ENCODE results near the gene TIMP1. TPM values are rescaled to one million over a fixed set of nuclear protein-coding genes. Genes with fewer than 3 reads are reported as not detected.
A peak's percentile ranks its signal among the peaks of the same experiment; 100 is the strongest.

The TIMP1 gene
- total RNA-seq, 1 donor: 834 TPM

GRCh38 chrX:47573341-47574075 is 8.7 kb upstream of the TIMP1 start:
- peak; percentile 76 for DNase-seq (ENCODE audit: low read depth)
- TF ChIP-seq CTCF (IDR thresholded peaks at IDR 0.05; ENCODE audit: insufficient read depth, low read length): no peak
- H3K4me3 ChIP-seq (ENCODE audit: low read depth, low read length): peak overlapping the region; percentile 9

- DNase-seq (ENCODE audit: low read depth): no peak
- TF ChIP-seq CTCF (IDR thresholded peaks at IDR 0.05; ENCODE audit: insufficient read depth, low read length): no peak
- H3K4me3 ChIP-seq (ENCODE audit: low read depth, low read length): no peak overlapping the region
These were observed 8.1 kb upstream of the TIMP1 start for GRCh38 chrX:47574076-47574546.

- TF ChIP-seq CTCF (IDR thresholded peaks at IDR 0.05; ENCODE audit: insufficient read depth, low read length): no peak
These were observed 7.5 kb upstream of the TIMP1 start for GRCh38 chrX:47574547-47575301.

GRCh38 chrX:47576021-47576898 is 6.0 kb upstream of the TIMP1 start:
- no peak overlapping the region for H3K4me3 ChIP-seq (ENCODE audit: low read depth, low read length)
- no peak for DNase-seq (ENCODE audit: low read depth)
- no peak for TF ChIP-seq CTCF (IDR thresholded peaks at IDR 0.05; ENCODE audit: insufficient read depth, low read length)

More at GRCh38 chrX:47574547-47575301, 7.5 kb upstream of the TIMP1 start:
- no peak for DNase-seq (ENCODE audit: low read depth)
- no peak overlapping the region for H3K4me3 ChIP-seq (ENCODE audit: low read depth, low read length)

GRCh38 chrX:47577424-47577823 is 4.8 kb upstream of the TIMP1 start:
- DNase-seq (ENCODE audit: low read depth): no peak
- no peak for TF ChIP-seq CTCF (IDR thresholded peaks at IDR 0.05; ENCODE audit: insufficient read depth, low read length)
- H3K4me3 ChIP-seq (ENCODE audit: low read depth, low read length): no peak overlapping the region

- H3K4me3 ChIP-seq (ENCODE audit: low read depth, low read length): no peak overlapping the region
- DNase-seq (ENCODE audit: low read depth): no peak
- TF ChIP-seq CTCF (IDR thresholded peaks at IDR 0.05; ENCODE audit: insufficient read depth, low read length): no peak
These were observed 4.3 kb upstream of the TIMP1 start for GRCh38 chrX:47577901-47578300.
